Activated T-helper 17 cell treated with anti-CD3 and anti-CD28 coated beads, Interleukin-2, amount 50 U/mL, for 72 hours (primary cell): ENCODE data around the gene MAPK13. TPM values are rescaled to one million over a fixed set of nuclear protein-coding genes. Genes with fewer than 3 reads are reported as not detected.

Experiments used
- ATAC-seq: fragments of 150-1000 bp; cut with Tn5 transposase; replicated peaks from 2 replicates; pipeline ENCODE4 v1.10.0; 2021; ENCODE audit warnings: mild to moderate bottlenecking, moderate library complexity
- H3K27ac Mint-ChIP-seq: one replicate; pipeline ENCODE4 v1.8.0; 2022; ENCODE audit warnings: mixed read lengths
- H3K27me3 Mint-ChIP-seq: one replicate; pipeline ENCODE4 v1.8.0; 2022; ENCODE audit warnings: mixed read lengths
- H3K36me3 Mint-ChIP-seq: one replicate; pipeline ENCODE4 v1.8.0; 2022; ENCODE audit warnings: low read depth, mild to moderate bottlenecking, mixed read lengths
- H3K4me1 Mint-ChIP-seq: one replicate; pipeline ENCODE4 v1.8.0; 2022; ENCODE audit warnings: mixed read lengths
- H3K4me3 Mint-ChIP-seq: one replicate; pipeline ENCODE4 v1.8.0; 2022; ENCODE audit warnings: mild to moderate bottlenecking, mixed read lengths
- H3K9me3 Mint-ChIP-seq: one replicate; pipeline ENCODE4 v1.8.0; 2022; ENCODE audit warnings: mixed read lengths
- total RNA-seq, 2 donors: library from RNA; stranded (reverse); gene quantifications; one replicate each; pipeline ENCODE4 v1.2.3, GENCODE V29; 2022

Gene MAPK13
- total RNA-seq, 2 donors from 2014 or later: 53.6 to 58.7 TPM

DNA sequence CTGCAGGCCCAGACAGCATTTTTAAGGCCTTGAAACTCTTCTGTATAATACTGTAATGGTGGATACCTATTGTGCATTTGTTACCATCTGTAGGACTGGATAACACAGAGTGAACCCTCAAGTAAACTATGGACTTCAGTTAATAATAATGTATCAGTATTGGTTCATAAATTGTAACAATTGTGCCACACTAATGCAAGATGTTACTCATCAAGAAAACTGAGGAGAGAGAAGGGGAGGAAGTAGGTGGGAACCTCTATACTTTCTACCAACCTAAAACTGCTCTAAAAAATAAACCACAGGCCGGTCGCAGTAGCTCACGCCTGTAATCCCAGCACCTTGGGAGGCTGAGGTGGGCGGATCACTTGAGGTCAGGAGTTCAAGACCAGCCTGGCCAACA is 10.8 kb downstream of the MAPK13 start:
- Mint-ChIP-seq H3K9me3 (no peaks in the 10 kb centered on the region), H3K36me3 (peaks cover 58% of the 10 kb centered on the region), H3K4me1 (peaks cover 12% of the 10 kb centered on the region), H3K27me3 (no peaks in the 10 kb centered on the region), H3K27ac (no peak overlapping the region), H3K4me3 (no peak overlapping the region)
- ATAC-seq: peak; percentile 81

DNA sequence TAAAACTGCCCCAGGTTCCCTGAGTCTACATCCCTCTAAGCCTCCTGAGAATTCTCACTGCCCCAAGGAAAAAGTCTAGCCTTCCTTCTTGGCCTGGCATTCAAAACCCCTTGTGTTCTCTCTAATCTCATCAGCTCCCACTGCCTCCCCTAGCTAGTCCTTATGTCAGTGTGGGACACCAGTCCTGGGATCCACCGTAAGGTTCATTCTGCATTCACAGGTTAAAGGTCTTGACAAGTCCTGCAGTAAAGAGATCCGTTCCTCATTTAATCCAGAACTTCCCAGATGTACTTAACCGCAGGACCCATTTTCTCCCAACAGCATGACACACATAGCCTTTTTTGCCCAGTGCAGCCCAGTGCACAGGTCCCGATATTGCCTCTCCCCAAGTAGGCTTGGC is 11.6 kb downstream of the MAPK13 start:
- Mint-ChIP-seq H3K4me3 (no peak overlapping the region), H3K9me3 (no peaks in the 10 kb centered on the region), H3K27me3 (no peaks in the 10 kb centered on the region), H3K27ac (no peak overlapping the region), H3K36me3 (peaks cover 49% of the 10 kb centered on the region), H3K4me1 (peaks cover 18% of the 10 kb centered on the region)
- no peak for ATAC-seq

DNA sequence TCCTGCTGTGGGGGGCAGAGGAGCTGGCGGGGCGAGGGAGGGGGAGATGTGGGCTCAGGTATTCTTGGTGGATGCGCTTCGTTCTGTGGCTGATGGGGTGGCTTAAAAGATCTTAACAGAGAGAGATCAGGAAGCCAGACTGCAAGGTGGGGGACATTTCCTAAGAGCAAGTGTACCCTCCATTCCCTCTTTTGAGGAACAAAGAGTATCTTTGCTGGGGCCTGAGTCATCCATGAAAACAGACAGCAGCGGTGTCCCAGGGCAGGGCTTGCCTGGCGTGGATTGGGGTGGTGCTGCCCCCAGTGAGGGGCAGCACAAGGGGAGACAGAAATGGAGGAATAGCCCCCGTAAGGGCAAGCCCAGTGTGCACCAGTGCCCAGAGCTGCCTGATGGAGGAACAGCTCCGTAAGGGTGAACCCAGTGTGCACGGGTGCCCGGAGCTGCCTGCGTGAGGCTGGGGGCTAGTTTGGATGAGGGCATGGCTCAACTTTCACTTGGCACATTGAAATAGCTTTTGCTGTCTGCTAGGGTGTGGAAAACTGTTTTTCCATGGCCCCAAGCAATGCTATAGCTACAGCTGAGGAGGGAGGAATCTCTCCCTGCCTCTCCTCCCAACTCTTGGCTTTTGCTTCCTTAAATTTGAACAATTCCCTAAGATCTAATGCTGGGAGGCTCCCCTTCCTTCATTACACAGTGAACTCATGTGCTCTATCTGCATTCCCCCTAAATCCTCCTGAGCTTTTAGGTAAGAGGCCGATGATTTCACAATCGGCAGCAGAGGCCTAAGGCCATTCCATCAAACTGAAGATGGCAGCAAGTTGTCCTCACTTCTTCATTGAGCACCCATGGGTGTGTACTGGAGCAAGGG is 12.9 kb downstream of the MAPK13 start:
- no peak overlapping the region for H3K27ac Mint-ChIP-seq
- H3K4me3 Mint-ChIP-seq: no peak overlapping the region
- H3K9me3 Mint-ChIP-seq: peaks cover 1% of the 10 kb centered on the region
- peaks cover 26% of the 10 kb centered on the region for H3K4me1 Mint-ChIP-seq
- no peaks in the 10 kb centered on the region for H3K27me3 Mint-ChIP-seq
- no peak for ATAC-seq
- peaks cover 36% of the 10 kb centered on the region for H3K36me3 Mint-ChIP-seq

DNA sequence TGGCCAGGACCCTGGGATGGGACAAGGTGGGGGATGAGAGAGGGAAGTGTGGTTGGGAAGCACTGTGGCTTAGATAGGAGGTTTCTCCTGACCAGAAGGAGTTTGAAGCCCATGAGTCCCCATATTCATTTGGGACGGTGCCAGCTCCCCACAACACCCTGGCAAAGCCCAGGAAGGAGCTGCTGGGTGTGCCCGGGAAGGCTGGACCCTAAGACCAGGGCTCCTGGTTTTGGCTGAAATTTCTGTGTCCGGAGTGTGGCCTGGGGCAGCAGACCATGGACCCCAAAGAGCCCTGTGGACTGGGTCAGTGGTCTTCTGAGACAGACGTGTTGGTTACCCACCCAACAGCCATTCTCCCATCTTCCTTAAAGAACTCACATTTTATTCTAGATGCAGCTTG is 15.2 kb downstream of the MAPK13 start:
- no peaks in the 10 kb centered on the region for H3K27me3 Mint-ChIP-seq
- ATAC-seq: no peak
- peaks cover 14% of the 10 kb centered on the region for H3K36me3 Mint-ChIP-seq
- H3K9me3 Mint-ChIP-seq: peaks cover 3% of the 10 kb centered on the region
- H3K4me1 Mint-ChIP-seq: peaks cover 22% of the 10 kb centered on the region
- no peak overlapping the region for H3K27ac Mint-ChIP-seq
- no peak overlapping the region for H3K4me3 Mint-ChIP-seq

DNA sequence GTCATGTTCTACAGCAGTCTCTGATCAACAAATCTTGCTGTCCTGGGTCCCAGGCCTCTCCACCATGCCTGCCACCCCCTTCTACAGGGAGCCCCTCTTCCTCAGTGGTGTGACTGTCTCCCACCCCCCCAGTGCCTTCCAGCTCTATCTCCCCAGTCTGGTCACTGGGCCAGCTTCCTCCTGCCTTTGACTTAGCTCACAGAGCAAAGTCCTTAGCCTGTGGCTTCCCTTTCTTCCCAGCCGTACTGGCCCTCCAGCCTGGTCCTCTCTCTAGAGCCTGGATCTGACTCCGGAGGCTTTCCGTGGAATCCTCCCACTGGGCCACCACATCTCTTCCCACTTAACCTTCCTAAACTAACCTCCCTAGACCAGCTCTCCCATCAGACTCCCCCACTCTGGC is 17.0 kb downstream of the MAPK13 start:
- ATAC-seq: no peak
- Mint-ChIP-seq H3K9me3 (peaks cover 3% of the 10 kb centered on the region), H3K4me1 (peaks cover 16% of the 10 kb centered on the region), H3K4me3 (no peak overlapping the region), H3K36me3 (peaks cover 3% of the 10 kb centered on the region), H3K27me3 (no peaks in the 10 kb centered on the region), H3K27ac (peak overlapping the region; percentile 25)

DNA sequence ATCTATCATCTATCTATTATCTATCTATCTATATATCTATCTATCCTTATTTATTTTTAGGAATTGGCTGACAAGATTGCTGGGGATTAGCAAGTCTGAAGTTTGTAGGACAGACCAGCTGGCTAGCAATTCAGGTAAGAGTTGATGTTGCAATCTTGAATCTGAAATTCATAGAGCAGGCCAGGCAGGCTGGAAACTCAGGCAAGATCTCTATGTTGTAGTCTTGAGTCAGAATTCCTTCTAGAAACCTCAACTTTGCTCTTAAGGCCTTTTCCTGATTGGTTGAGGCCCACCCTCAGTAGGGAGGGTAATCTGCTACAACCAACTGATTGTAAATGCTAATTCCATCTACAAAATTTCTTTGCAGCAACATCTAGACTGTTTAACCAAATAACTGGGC is 19.2 kb downstream of the MAPK13 start:
- ATAC-seq: no peak
- Mint-ChIP-seq H3K4me3 (no peak overlapping the region), H3K4me1 (peaks cover 14% of the 10 kb centered on the region), H3K36me3 (no peaks in the 10 kb centered on the region), H3K27me3 (no peaks in the 10 kb centered on the region), H3K27ac (no peak overlapping the region), H3K9me3 (peaks cover 3% of the 10 kb centered on the region)

DNA sequence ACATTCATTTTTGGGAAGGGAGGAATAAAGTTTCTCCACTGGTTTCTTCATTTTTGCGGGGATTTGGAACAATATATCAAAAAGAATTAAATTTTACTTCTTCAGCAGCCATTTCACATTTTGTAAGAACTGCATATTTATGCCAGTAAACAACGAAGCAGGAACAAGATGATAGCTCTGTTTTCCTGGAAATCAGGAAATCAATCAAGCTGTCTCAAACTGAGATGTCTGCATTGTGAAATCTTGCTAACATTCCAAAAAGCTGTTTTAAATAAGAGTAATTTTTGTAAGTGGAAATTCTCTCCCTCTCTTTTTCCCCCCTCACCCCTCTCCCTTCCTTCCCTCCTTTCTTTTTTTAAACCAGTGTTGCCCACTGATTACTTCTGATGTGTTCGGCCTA is 20.0 kb downstream of the MAPK13 start:
- Mint-ChIP-seq H3K4me1 (peaks cover 14% of the 10 kb centered on the region), H3K27me3 (no peaks in the 10 kb centered on the region), H3K4me3 (no peak overlapping the region), H3K36me3 (no peaks in the 10 kb centered on the region), H3K27ac (no peak overlapping the region), H3K9me3 (peaks cover 3% of the 10 kb centered on the region)
- ATAC-seq: no peak

DNA sequence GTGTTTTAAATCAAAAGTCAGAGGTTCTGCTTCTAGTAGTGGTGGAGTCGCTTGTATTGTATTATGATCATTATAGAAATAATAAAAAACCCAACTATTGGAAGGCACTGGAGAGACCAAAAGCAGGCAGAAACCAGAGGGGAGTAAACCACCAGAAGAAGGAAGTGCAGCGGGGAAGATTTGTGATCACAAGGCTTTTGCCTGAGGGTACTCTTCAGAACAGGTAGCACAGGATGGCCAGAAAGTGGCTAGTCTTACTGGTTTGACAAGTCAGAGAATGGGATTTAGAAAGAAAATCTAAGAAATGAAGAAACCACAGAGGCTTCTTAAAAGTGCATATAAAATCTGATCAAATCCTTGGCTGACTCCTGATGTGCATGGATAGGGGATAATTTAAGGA is 24.0 kb downstream of the MAPK13 start:
- H3K27ac Mint-ChIP-seq: no peak overlapping the region
- peaks cover 6% of the 10 kb centered on the region for H3K9me3 Mint-ChIP-seq
- H3K4me3 Mint-ChIP-seq: no peak overlapping the region
- H3K27me3 Mint-ChIP-seq: no peaks in the 10 kb centered on the region
- H3K4me1 Mint-ChIP-seq: no peaks in the 10 kb centered on the region
- ATAC-seq: no peak
- no peaks in the 10 kb centered on the region for H3K36me3 Mint-ChIP-seq

DNA sequence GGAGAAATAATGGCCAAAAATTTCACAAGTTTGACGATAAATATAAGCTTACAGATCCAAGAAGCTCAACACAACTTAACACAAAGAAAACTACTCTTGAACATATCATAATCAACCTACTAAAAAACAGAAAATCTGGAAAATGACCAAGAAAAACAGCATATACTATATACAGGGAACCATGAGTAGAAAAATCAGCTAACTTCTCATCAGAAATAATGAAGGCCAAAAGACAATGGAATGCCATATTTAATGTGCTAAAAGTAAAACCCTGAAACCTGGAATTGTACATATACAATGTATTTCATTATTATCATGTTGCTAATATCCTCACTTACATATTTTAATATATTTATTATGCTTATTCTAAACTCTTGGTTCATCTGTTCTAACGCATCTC is 25.3 kb downstream of the MAPK13 start:
- Mint-ChIP-seq H3K27me3 (no peaks in the 10 kb centered on the region), H3K4me3 (no peak overlapping the region), H3K27ac (no peak overlapping the region), H3K9me3 (peaks cover 6% of the 10 kb centered on the region), H3K36me3 (no peaks in the 10 kb centered on the region), H3K4me1 (no peaks in the 10 kb centered on the region)
- no peak for ATAC-seq

DNA sequence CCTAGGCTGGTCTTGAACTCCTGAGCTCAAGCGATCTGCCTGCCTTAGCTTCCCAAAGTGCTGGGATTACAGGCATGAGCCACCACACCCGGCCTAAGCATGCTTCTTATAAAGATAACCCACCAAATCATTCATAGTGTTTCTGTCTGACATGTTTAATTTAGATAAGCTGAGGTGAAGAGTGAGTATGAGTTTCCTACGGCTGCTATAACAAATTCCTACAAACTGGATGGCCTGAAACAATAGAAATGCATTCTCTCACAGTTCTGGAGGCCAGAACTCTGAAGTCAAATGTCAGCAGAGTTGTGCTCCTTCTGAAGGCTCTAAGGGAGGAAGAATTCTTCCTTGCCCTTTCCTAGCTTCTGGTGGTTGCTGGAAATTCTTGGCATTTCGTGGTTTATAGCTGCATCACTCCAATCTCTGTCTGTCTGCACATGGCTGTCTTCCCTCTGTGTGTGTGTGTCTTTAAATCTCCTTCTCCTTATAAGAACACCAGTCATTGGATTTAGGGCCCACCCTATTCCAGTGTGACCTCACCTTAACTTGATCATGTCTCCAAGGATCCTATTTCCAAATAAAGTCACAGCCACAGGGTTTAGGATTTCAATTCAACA is 29.9 kb downstream of the MAPK13 start:
- Mint-ChIP-seq H3K27ac (no peak overlapping the region), H3K9me3 (peaks cover 6% of the 10 kb centered on the region), H3K36me3 (no peaks in the 10 kb centered on the region), H3K4me3 (no peak overlapping the region), H3K27me3 (no peaks in the 10 kb centered on the region), H3K4me1 (no peaks in the 10 kb centered on the region)
- no peak for ATAC-seq

DNA sequence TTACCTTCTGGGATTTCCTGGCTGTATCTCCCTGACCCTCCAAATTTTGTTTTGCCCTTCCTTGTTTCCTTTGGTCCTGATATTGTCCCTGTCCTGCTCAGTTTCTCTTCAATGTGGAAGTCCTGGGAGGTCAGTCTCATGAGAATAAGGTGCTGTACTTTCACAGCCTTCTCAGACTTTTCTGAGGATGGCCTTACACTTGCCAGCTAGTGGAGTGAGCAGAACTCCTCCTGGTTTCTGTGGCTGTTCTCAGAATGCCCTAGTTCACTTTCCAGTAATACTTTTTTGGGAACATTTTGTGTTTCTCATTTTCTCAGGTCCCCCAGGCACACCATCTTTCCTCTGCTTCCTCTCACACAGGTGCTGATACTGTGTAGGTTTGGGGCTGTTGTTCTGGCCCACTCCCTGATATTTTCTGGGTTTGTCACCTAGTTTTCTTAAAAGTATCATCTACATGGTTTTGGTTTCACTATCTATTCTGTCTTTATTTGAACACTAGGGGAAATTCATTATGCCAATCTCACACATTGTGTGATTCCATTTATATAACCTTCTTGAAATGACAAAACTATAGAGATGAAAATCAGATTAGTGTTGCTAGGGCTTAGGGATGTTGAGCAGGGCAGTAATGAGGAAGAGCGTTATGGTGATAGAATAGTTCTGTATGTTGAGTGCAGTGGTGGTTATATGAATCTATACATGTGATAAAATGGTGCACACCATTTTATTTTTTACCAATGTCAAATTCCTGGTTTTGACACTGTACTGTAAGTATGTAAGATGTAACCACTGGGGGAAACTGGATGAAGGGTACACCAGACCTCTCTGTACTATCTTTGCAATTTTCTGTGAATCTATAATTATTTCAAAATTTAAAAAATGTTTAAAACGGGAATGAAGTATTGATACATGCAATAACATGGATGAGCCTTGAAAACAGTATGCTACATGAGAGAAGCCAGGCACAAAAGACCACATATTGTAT is 39.0 kb downstream of the MAPK13 start:
- ATAC-seq: peak; percentile 83
- H3K4me1 Mint-ChIP-seq: peaks cover 14% of the 10 kb centered on the region

DNA sequence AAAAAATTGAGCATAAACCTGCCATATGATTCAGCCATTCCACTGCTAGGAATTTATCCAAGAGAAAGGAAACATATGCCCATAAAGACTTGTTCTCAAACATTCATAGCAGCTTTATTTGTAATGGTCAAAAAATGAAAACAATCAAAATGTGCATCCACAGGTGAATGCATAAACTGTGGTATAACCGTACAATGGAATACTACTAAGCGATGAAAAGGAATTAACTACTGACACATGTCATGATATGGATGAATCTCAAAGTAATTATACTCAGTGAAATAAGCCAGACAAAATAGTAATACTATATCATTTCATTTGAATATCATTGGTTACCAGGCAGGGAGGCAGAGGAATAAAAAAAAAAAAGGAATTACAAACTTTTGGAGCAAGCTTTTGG is 40.4 kb downstream of the MAPK13 start:
- no peak overlapping the region for H3K4me3 Mint-ChIP-seq
- H3K27me3 Mint-ChIP-seq: no peaks in the 10 kb centered on the region
- H3K36me3 Mint-ChIP-seq: no peaks in the 10 kb centered on the region
- H3K4me1 Mint-ChIP-seq: peaks cover 14% of the 10 kb centered on the region
- ATAC-seq: no peak
- no peaks in the 10 kb centered on the region for H3K9me3 Mint-ChIP-seq
- H3K27ac Mint-ChIP-seq: no peak overlapping the region

More for the DNA sequence above, 39.0 kb downstream of the MAPK13 start:
- H3K4me3 Mint-ChIP-seq: peak overlapping the region; percentile 46
- no peaks in the 10 kb centered on the region for H3K36me3 Mint-ChIP-seq
- peak overlapping the region; percentile 83 for H3K27ac Mint-ChIP-seq
- H3K27me3 Mint-ChIP-seq: no peaks in the 10 kb centered on the region
- H3K9me3 Mint-ChIP-seq: no peaks in the 10 kb centered on the region

DNA sequence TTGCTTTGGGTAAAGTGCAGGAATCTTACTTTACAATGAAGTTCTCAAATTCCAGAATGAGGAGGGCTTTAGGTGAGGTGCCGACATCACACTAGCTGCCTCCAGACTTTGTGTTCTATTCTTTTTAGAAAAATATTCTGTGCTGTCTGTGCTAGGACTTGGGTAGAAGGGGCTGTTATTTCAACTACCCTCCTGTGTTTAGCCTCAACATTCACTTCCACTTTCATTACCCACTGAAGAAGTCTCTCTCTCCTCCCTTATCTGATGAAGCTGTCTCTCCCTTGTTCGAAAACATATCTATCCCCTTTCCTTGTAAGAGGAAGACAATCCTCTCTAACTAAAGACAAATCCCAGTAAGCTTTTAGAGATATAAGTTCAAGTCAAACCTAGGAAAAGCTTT is 41.3 kb downstream of the MAPK13 start:
- ATAC-seq: no peak
- no peak overlapping the region for H3K27ac Mint-ChIP-seq
- H3K36me3 Mint-ChIP-seq: no peaks in the 10 kb centered on the region
- H3K27me3 Mint-ChIP-seq: no peaks in the 10 kb centered on the region
- H3K9me3 Mint-ChIP-seq: no peaks in the 10 kb centered on the region
- no peak overlapping the region for H3K4me3 Mint-ChIP-seq
- H3K4me1 Mint-ChIP-seq: peaks cover 14% of the 10 kb centered on the region

DNA sequence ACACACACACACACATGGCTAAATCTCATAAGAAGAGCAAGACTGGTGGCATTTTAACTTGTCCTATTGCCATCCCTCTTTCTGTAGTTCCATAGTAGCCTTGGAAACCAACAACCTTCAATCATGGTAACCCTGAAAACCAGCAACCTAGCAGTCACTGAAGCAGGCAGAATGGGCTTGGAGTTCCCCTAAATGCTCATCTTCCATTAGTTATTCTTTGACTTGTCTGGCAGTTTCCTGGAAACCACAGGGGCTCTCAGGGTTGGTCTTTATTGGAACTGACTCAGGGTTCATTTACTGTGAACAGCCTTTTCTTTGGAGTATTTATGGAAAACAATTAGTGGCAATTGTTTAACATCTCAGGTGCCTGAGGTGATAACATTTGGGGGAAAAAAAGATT is 46.9 kb downstream of the MAPK13 start:
- ATAC-seq: peak; percentile 87
- Mint-ChIP-seq H3K4me1 (peaks cover 8% of the 10 kb centered on the region), H3K36me3 (peaks cover 6% of the 10 kb centered on the region)

More for the DNA sequence above, 46.9 kb downstream of the MAPK13 start:
- H3K27me3 Mint-ChIP-seq: peaks cover 3% of the 10 kb centered on the region
- H3K27ac Mint-ChIP-seq: peak overlapping the region; percentile 55
- H3K9me3 Mint-ChIP-seq: peaks cover 6% of the 10 kb centered on the region
- no peak overlapping the region for H3K4me3 Mint-ChIP-seq
